Measurements from ENCODE around the gene AP4S1.
A peak's percentile ranks its signal among the peaks of the same experiment; 100 is the strongest.

AP4S1 gene

GRCh38 chr14:31070431-31070830 is 45.0 kb downstream of the AP4S1 start:
- peak; percentile 98 for DNase-seq (ENCODE audit: low read depth)
- no peak overlapping the region for H3K4me3 ChIP-seq (ENCODE audit: low read length)
- TF ChIP-seq, protein P1, sequence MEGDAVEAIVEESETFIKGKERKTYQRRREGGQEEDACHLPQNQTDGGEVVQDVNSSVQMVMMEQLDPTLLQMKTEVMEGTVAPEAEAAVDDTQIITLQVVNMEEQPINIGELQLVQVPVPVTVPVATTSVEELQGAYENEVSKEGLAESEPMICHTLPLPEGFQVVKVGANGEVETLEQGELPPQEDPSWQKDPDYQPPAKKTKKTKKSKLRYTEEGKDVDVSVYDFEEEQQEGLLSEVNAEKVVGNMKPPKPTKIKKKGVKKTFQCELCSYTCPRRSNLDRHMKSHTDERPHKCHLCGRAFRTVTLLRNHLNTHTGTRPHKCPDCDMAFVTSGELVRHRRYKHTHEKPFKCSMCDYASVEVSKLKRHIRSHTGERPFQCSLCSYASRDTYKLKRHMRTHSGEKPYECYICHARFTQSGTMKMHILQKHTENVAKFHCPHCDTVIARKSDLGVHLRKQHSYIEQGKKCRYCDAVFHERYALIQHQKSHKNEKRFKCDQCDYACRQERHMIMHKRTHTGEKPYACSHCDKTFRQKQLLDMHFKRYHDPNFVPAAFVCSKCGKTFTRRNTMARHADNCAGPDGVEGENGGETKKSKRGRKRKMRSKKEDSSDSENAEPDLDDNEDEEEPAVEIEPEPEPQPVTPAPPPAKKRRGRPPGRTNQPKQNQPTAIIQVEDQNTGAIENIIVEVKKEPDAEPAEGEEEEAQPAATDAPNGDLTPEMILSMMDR (conservative IDR thresholded peaks at IDR 0.05; ENCODE audit: low read length), result no peak

DNA sequence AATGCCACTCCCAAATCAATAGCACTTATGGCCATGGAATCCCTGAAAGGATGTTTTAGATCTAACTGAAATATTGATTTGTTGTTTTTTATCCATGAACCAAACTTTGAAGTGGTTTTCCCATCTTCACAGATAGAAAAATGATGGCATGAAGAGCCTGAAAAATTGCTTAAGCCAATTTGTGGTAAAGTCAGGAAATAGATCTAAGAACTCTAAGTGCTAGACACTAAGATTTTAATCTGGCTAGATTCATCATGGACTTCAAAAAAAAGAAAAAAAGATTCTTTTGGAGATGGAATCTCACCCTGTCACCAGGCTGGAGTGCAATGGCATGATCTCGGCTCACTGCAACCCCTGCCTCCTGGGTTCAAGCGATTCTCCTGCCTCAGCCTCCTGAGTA is 45.7 kb downstream of the AP4S1 start:
- peak; percentile 55 for DNase-seq (ENCODE audit: low read depth)
- H3K4me3 ChIP-seq (ENCODE audit: low read length), result no peak overlapping the region
- TF ChIP-seq, protein P1 (conservative IDR thresholded peaks at IDR 0.05; ENCODE audit: low read length), result no peak

- no peak overlapping the region for H3K4me3 ChIP-seq (ENCODE audit: low read length)
- no peak for DNase-seq (ENCODE audit: low read depth)
- TF ChIP-seq, protein P1 (conservative IDR thresholded peaks at IDR 0.05; ENCODE audit: low read length), result no peak
Measured at GRCh38 chr14:31075144-31075543, 49.7 kb downstream of the AP4S1 start.

GRCh38 chr14:31078766-31079165 is 53.3 kb downstream of the AP4S1 start:
- no peak for DNase-seq (ENCODE audit: low read depth)
- no peak overlapping the region for H3K4me3 ChIP-seq (ENCODE audit: low read length)
- TF ChIP-seq, protein P1 (conservative IDR thresholded peaks at IDR 0.05; ENCODE audit: low read length), result no peak

DNA sequence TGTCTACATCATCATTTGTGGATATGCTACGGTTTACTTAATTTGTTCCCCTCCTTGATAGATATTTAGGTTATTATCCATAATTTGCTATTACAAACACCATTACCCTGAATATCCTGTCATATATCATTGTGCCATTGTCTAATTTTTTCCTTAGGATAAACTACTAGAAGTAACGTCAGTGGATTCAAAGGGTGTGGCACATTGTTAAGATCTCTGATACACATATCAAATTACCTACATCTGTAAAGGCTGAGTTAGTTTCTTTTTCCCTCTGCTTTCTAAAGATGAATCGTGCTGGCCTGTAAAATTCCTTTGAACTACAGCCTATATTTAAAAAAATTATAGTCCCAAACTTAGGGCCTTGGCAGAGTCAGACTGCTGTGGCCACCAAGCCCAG is 54.6 kb downstream of the AP4S1 start:
- TF ChIP-seq, protein P1 (conservative IDR thresholded peaks at IDR 0.05; ENCODE audit: low read length), result no peak
- no peak for DNase-seq (ENCODE audit: low read depth)
- H3K4me3 ChIP-seq (ENCODE audit: low read length), result no peak overlapping the region

DNA sequence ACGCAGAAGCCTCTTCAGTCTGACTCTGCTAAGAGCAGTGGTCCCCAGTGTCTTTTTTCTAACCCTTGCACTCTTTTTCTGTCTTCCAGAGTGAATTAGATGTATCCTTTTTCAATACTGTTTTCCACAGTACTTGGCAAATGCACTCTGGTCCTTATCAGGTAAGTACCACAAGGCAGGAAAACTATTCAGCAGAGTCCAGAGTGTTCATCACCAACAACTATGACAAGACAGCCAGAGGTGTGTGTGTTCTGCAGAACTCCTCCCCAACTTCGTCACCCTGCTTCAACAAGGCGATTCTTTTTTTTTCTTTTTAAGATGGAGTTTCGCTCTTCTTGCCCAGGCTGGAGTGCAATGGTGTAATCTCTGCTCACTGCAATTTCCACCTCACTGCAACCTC is 55.0 kb downstream of the AP4S1 start:
- H3K4me3 ChIP-seq (ENCODE audit: low read length), result no peak overlapping the region
- no peak for DNase-seq (ENCODE audit: low read depth)
- TF ChIP-seq, protein P1 (conservative IDR thresholded peaks at IDR 0.05; ENCODE audit: low read length), result no peak

DNA sequence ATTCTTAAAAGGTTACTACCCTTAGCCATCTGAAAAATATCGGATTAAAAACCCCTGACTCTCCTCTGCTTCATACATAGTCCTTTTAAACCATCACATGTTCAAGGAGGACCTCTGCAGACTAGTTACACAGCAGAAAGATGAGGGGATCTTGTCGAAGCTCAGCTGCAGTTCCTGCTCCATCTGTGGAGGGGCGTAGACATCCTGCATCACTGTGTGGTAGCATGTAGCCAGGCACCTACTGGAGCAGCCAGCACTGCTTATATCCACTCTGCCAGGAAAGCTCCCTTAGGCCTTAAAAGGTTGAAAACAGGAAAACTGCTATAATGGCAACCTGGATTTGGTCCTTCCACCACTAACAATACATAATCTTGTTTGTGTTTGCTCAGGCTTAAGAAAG is 58.3 kb downstream of the AP4S1 start:
- H3K4me3 ChIP-seq (ENCODE audit: low read length), result no peak overlapping the region
- TF ChIP-seq, protein P1 (conservative IDR thresholded peaks at IDR 0.05; ENCODE audit: low read length), result no peak
- DNase-seq (ENCODE audit: low read depth), result no peak
